ENCODE results near the gene MIER2.

MIER2 gene

GRCh38 chr19:339262-339887 lies 5.2 kb downstream of the MIER2 start:
- in situ Hi-C loops (cut with MboI; ENCODE audit: low sequenced_read_pairs, unreplicated experiment) = no loop called here
- TF ChIP-seq, protein P1, sequence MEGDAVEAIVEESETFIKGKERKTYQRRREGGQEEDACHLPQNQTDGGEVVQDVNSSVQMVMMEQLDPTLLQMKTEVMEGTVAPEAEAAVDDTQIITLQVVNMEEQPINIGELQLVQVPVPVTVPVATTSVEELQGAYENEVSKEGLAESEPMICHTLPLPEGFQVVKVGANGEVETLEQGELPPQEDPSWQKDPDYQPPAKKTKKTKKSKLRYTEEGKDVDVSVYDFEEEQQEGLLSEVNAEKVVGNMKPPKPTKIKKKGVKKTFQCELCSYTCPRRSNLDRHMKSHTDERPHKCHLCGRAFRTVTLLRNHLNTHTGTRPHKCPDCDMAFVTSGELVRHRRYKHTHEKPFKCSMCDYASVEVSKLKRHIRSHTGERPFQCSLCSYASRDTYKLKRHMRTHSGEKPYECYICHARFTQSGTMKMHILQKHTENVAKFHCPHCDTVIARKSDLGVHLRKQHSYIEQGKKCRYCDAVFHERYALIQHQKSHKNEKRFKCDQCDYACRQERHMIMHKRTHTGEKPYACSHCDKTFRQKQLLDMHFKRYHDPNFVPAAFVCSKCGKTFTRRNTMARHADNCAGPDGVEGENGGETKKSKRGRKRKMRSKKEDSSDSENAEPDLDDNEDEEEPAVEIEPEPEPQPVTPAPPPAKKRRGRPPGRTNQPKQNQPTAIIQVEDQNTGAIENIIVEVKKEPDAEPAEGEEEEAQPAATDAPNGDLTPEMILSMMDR (IDR thresholded peaks at IDR 0.05; ENCODE audit: borderline replicate concordance, control extremely low read depth, extremely low read depth, insufficient read depth, missing control alignments) = no peak
- no peak for DNase-seq (ENCODE audit: low spot score)

DNA sequence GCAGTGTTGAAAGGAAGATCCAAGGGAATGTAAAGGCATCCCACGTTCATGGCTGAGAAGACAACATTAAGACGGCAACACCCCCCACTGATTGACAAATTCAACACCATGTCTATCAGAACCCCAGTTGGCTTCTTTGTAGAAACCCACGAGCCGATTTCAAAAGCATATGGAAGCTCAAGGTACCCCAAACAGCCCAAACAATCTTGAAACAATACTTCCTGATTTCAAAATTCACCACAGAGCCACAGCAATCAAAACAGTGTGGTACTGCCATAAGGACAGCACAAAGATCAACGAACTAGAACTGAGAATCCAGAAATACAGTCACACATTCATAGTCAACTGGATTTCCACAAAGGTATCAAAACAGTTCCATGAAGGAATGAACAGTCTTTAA lies 6.2 kb downstream of the MIER2 start:
- no peak for DNase-seq (ENCODE audit: low spot score)
- in situ Hi-C loops (cut with MboI; ENCODE audit: low sequenced_read_pairs, unreplicated experiment) = no loop called here
- TF ChIP-seq, protein P1 (IDR thresholded peaks at IDR 0.05; ENCODE audit: borderline replicate concordance, control extremely low read depth, extremely low read depth, insufficient read depth, missing control alignments) = no peak

- no peak for DNase-seq (ENCODE audit: low spot score)
Measured at GRCh38 chr19:336067-336614, 8.5 kb downstream of the MIER2 start.

DNA sequence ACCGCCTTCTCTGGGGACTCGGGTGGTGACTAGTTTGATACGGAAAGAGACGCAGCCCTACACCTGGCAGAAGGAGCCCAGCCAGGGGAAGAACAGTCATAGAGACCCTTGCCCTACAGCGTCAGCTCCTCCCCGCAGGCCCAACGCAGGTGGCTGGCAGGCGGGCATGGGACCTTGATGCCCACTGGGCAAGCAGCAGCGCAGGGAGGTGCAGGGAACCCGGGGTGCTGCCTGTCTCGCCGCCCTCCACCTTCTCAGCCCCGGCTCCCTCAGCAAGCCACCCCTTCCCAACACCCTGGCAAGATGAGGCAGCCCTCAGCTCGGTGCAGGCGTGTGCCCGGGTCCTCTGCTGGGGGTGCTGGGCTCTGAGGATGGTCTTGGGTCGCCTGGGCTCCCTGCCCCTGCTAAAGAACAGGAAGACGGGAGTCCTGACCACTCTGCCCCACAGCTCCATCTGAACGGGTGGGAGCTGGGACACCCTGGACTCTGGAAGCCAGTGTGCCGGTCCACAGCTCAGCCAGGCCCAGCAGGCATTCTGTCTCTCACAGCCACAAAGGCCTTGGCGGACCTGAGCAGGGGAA lies 9.0 kb downstream of the MIER2 start:
- TF ChIP-seq, protein P1 (IDR thresholded peaks at IDR 0.05; ENCODE audit: borderline replicate concordance, control extremely low read depth, extremely low read depth, insufficient read depth, missing control alignments) = no peak
- in situ Hi-C loops (cut with MboI; ENCODE audit: low sequenced_read_pairs, unreplicated experiment) = no loop called here
- peak; percentile 18 for DNase-seq (ENCODE audit: low spot score)

More at GRCh38 chr19:336067-336614, 8.5 kb downstream of the MIER2 start:
- TF ChIP-seq, protein P1 (IDR thresholded peaks at IDR 0.05; ENCODE audit: borderline replicate concordance, control extremely low read depth, extremely low read depth, insufficient read depth, missing control alignments) = no peak
- in situ Hi-C loops (cut with MboI; ENCODE audit: low sequenced_read_pairs, unreplicated experiment) = no loop called here

GRCh38 chr19:335072-335471 lies 9.5 kb downstream of the MIER2 start:
- in situ Hi-C loops (cut with MboI; ENCODE audit: low sequenced_read_pairs, unreplicated experiment) = no loop called here
- TF ChIP-seq, protein P1 (IDR thresholded peaks at IDR 0.05; ENCODE audit: borderline replicate concordance, control extremely low read depth, extremely low read depth, insufficient read depth, missing control alignments) = no peak
- DNase-seq (ENCODE audit: low spot score) = no peak

DNA sequence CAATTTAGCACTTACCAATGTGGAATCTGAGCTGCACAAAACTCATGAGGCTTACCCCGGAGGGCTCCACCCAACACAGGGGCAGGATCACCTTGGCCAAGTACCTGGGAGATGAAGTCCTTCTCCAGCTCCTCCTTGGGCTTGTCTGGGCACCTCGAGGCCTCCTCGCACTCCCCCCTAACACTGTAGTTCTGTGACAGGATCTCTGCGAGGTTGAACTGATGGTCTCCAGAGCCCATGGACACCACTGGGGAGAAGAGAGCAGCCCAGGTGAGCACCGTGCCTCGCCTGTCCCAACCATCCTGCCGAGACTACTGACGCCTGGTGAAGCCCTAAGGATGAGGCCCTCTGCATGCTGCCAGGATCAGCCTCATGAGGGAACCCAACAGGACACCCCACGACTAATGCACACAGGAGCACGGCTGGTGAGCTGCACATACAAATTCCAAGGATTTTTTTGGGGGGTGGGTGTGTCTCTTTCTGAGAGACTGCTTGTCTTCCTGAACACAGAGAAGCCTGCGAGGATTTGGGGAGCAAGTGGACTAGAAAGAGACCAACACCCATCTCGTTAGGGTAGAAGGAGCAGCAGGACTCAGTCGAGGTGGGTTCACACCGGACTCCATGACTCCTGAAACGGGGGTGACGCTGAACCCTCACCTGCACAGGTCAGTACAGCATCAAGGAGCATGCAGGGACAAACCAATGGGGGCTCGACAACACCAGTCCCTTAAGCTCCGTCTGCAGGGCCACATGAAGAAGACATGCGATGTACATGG lies 10.1 kb downstream of the MIER2 start:
- TF ChIP-seq, protein P1 (IDR thresholded peaks at IDR 0.05; ENCODE audit: borderline replicate concordance, control extremely low read depth, extremely low read depth, insufficient read depth, missing control alignments) = no peak
- no peak for DNase-seq (ENCODE audit: low spot score)
- in situ Hi-C loops (cut with MboI; ENCODE audit: low sequenced_read_pairs, unreplicated experiment) = no loop called here
